Endometrium (tissue), 2 donors: Measurements from ENCODE around the gene ZNF638.

ENCODE experiments used
- FAIRE-seq: peaks from 2 replicates; lab custom pipeline; 2012; peaks lifted over from hg19 to GRCh38; lab: Jason Lieb, UNC
- donor health status: control.
- donor health status: control.

ZNF638 gene

DNA sequence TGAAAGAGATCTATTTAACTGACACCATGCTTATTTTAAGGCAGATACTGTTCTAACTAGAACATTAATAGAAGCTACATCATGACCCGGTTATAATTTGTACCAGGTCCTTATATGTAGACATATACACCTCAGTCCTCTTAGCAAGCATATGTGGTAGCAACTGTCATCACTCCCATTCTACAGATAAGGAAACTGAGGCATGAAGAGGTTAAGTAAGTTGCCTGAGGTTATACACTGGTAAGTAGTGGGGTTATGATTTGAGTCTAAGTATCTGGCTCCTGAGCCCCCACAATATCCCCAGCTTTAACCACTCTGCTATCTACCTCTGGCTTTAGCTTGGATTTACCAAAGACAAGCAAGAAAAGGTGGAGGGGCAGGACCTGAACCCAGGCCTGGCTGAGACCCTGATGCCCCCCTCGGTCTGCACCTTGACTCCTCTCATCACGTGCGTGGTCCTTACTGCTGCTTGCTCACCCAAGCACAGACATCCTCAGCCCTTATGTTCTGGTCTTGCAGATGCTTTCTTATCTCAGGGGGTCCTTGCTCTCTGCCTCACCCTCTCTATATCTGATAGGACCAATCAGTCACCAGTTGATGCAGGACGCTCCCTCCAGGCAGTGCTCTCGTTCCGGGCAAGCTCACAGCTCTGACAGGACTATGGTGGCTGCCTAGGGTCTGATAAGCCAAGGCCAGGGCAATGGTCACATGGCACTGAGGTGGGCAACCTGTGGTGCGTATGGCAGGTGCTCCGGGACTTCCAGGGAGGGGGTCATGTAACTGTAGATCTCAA lies 125.7 kb downstream of the ZNF638 start:
- no peak for FAIRE-seq

GRCh38 chr2:71457923-71458322 lies 126.3 kb downstream of the ZNF638 start:
- no peak for FAIRE-seq

GRCh38 chr2:71458413-71459083 lies 127.0 kb downstream of the ZNF638 start:
- FAIRE-seq, result no peak

GRCh38 chr2:71459084-71459431 lies 127.5 kb downstream of the ZNF638 start:
- no peak for FAIRE-seq

DNA sequence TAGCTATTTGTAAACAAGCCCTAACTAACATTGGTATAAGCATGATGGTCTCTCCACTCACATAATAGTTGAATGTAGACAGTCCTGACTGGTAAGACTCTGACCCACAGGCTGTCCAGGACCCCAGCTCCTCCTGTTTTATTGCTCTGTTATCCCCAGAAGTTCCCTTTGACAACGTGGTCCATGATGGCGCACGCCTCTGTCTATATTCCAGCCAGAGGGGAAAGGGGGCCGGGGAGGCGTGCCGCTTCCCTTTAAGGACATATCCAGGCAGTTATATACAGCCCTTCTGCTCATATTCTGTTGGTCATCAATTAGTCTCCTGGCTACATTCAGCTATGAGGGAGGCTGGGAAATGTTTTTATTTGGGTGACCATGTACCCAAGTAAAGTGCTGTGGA lies 128.5 kb downstream of the ZNF638 start:
- FAIRE-seq, result no peak

DNA sequence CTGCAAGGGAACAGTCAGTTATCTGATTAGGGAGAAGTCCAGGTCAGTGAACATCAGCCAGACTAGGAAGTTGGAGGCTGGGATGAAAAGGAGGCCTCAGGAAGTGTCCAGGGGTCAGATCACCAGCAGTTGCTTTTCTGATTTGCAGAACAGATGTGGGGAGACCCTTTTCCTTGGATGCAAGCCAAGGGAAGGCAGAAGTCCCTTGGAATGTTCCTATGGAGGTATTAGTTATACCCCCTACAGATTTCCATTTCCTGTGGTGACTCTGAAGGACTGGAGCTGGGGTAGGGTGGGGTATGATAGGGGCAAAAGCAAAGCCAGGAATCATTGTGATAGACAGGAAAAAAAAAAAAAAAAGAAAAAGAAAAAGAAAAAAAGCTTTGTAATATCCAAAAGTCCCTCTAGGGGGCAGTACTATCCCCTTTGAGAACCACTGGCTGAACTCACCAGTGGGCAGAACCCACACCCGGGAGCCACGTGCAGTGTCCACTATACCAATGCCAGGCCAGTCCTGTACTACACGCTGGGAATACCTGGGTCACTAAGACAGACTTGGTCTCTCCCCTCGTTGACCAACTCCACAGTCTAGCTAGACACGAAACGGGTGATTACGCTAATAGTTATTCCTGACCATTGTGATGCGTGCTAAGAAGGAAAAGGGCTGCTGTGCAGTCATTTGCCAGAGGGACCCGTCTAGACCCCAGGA lies 129.2 kb downstream of the ZNF638 start:
- FAIRE-seq, result no peak

DNA sequence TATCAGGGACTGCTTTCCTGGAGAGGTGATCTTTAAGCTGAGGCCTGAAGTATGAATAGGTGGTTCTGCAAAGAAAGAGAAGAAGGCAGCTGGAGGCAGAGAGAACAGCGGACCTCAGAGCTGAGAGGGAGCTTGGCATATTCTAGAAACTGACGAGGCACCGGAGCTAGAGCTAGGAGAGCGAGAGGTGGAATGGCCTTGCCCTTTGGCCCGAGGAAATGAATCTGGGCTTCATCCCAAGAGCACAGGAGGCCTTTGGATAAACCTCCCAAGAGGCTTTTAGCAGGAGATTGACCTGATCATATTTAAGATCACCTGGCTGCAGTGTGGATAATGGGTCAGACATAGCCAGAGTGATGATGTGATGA lies 129.7 kb downstream of the ZNF638 start:
- no peak for FAIRE-seq

GRCh38 chr2:71462056-71462605 lies 130.5 kb downstream of the ZNF638 start:
- no peak for FAIRE-seq

- no peak for FAIRE-seq
Observed at GRCh38 chr2:71462641-71463341, 131.2 kb downstream of the ZNF638 start.

DNA sequence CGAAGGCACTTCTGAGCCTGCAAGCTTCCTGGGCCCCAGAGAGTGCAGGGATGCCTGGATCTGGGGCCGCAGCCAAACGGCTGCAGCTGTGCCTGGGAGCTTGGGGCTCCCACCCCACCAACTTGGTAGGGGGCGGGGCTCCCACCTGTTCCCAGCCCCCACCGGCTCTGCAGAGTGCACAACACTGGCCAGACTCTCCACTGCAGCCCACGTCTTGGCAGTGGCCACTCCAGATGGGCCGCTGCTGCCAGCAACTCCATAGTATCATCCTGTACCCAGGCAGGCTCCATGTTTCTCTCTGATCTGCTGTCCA lies 131.7 kb downstream of the ZNF638 start:
- FAIRE-seq, result no peak

DNA sequence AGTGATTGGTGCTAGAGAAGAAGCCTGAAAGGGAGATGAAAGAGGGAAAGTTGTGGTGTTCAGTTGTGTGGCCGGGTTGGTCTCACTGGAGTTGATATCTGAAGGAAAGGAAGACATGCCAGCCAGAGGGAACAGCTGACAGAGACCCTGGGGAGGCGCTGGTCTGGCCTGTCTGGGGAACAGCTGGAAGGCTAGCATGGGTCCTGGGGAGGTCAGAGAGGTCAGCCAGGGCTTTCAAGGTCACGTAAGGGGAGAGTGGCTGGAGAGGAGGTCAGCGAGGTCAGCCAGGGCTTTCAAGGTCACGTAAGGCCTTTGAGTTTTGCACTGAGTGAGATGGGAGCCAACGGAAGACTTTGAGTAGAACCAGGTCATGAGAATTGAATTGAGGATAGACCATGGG lies 132.8 kb downstream of the ZNF638 start:
- FAIRE-seq, result no peak

DNA sequence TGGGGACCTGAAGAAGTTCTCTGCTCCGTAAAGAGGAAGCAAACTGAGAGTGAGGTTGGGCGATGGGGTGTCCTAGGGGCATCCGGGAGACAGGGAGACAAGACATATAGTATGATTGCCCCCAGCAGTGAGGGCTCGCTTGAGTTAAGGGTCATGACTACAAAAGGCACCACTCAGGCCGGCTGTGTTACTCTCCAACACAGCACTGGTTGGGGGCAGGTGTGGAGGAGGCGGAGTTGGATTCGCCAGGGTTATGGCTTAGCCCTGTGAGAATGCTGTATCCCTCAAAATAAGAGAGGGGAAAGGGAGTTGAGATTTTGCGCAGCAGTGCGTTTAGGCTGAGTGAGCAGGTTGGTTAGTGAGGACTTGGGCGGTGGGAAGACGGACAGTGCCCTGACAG lies 133.8 kb downstream of the ZNF638 start:
- no peak for FAIRE-seq

DNA sequence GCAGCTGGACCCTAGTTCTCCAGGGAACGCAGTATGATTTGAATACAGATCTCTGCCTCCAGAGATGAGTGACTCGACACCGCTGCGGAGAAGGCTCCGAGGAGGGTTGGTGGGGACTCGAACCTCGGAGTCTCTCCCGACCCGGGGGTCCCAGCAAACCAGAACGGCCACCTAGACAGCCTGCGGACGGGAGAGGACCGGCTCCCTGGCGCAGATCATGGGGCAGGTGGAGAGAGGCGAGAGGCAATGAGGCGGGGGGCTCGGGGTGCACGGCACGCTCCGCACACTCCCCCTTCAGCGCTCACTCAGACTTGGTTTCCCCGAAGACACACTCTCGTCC lies 134.3 kb downstream of the ZNF638 start:
- FAIRE-seq, result no peak

GRCh38 chr2:71466301-71467179 lies 135.0 kb downstream of the ZNF638 start:
- no peak for FAIRE-seq

GRCh38 chr2:71467180-71467815 lies 135.7 kb downstream of the ZNF638 start:
- no peak for FAIRE-seq

DNA sequence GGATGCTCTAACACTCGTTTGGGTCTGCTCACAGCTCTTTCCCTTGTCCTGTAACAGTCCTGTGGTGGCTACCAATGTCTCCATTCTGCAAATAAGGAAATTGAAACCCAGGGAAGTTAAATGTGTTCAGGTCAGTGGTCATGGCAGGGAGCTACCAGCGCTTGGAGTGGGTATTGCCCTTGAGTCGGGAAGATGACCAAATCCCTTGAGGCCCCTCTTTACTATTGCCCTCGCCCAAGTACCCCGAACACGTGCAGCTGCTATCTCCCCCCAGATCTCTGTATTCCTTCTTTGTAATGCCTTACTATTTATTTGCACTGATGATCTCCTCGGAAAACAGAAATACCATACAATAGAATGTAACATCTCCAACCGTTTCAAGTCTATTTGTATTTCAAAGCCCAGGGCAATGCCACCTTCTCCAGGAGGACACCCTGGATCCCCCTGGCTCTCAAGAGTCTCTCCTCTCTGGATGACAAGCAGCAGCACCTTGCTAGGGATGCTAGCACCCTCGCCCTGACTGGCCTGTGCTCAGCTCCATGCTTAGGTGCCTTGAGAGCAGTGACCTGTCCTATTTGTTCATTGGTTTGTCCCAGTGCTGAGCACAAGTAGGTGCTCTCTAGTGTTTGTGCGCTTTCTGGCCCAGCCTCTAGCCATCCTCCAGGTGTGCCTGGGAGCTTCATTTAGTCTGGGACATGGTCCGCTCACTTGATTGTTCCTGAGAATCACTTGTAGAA lies 136.9 kb downstream of the ZNF638 start:
- no peak for FAIRE-seq

- FAIRE-seq, result no peak
Observed at GRCh38 chr2:71469403-71470398, 138.1 kb downstream of the ZNF638 start.

GRCh38 chr2:71471276-71471675 lies 139.7 kb downstream of the ZNF638 start:
- FAIRE-seq, result no peak

- no peak for FAIRE-seq
Observed at GRCh38 chr2:71472019-71472418, 140.4 kb downstream of the ZNF638 start.
